GM18870 (cell line): ENCODE measurements around the gene PBXIP1.

ENCODE experiments used
- ATAC-seq: cut with Tn5 transposase; IDR thresholded peaks from one replicate; pipeline ENCODE4 v1.9.1; 2021; ENCODE audit warnings: moderate library complexity; ENCODE audit not compliant: unreplicated experiment

The PBXIP1 gene

DNA sequence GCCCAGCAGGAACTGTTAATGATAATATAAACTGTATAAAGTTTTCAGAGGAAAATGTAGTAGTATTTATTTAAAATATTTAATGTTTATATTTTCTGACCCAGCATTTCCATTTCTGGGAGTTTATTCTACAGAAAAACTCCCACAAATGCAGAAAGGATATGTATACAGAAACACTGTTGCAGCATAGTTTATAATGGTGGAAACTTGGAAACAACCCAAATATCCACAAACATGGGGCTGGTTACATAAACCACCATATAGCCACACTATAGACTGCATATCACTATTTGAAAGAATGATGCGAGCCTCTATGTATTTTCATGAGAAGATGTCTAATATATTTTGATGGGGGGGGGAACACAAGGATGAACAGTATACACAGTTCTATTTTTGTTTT lies 54.3 kb downstream of the PBXIP1 start:
- ATAC-seq: no peak

DNA sequence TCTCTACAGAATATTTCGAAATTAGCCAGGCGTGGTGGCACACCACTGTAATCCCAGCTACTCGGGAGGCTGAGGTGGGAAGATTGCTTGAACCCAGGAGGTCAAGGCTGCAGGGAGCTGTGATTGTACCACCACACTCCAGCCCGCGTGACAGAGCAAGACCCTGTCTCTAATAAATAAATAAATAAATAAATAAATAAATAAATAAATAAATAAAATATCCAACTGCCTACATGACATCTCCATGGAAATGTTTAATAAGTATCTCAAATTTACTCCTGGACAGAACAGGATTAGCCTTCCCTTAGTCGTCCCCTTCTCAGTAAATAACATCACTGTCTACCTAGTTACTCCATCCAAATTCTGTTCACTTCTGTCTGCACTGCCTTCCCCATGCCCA lies 56.9 kb downstream of the PBXIP1 start:
- no peak for ATAC-seq

DNA sequence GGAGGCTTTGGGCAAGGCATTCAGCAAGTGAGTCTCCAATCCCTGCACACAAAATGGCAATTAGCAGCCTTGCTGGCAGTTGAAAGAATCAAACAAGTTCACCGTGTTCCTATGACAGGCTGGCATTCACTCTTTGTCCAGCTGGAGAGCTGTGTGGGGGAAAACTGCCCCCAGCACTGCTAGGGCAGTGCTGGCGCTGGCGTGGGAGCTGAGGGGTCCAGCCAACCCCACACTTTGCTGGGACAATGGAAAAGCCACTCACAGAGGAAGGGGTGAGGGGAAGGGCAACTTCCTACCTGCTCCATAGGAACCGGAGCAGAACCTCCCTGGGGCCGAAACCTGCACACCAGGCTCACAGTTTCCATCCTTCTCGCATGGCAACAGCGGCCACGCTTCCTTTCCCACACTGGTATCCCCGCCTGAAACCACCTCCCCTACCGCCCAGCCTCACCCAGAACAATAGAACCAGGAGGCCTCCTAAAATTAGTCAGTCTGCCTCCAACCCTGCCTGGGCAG lies 59.1 kb downstream of the PBXIP1 start:
- ATAC-seq: no peak

DNA sequence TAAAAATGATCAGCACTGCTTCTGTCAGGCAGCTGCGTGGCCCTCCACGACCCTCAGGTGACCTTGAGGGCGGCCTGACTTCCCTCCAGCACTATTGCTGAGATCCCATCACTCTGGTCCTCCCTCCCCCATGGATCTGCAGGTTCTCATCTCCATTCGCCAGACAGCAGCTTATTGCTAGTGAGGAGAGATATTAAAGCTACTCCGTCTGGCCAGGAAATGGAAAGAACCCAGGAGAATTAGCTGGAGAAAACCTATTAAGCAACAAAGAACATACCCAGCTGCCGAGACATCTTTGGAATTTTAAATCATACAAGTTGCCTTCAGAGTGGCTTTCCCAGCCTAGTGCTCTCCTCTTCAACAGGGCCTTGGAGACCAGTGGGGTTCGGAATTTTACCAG lies 60.1 kb downstream of the PBXIP1 start:
- ATAC-seq: no peak
